GM10248 (cell line): ENCODE results near the gene C13orf42.

Source experiments
- CTCF ChIA-PET: fragments of 300-600 bp; sonication (Branson Sonifier 250); formaldehyde crosslinking; extraction: SDS; loops from one replicate; lab custom pipeline; 2021; ENCODE audit warnings: antibody characterized with exemption; lab: Yijun Ruan, JAX
- POLR2A ChIA-PET: fragments of 350-650 bp; sonication (Branson Sonifier 250); formaldehyde crosslinking; extraction: SDS; loops from one replicate; lab custom pipeline; 2020; ENCODE audit warnings: antibody characterized with exemption; lab: Yijun Ruan, JAX
- DNase-seq: peaks from one replicate; pipeline ENCODE4 v3.0.0; 2012; ENCODE audit errors: extremely low spot score
- TF ChIP-seq, protein P1 (sequence below): IDR thresholded peaks from 2 replicates; pipeline ENCODE4 v1.5.1; 2012; ENCODE audit warnings: mild to moderate bottlenecking, low read depth; ENCODE audit errors: extremely low read depth, missing control alignments, control extremely low read depth

Gene C13orf42

GRCh38 chr13:51044023-51044665 lies 66.9 kb downstream of the C13orf42 start:
- no peak for DNase-seq
- CTCF ChIA-PET, result interaction anchor here (0.9 to 4.8 kb wide), 5 partner anchors 11 to 48 kb away, joined by 3 to 21 read pairs (median 4); no protein-coding TSS in a partner anchor
- TF ChIP-seq, protein P1, sequence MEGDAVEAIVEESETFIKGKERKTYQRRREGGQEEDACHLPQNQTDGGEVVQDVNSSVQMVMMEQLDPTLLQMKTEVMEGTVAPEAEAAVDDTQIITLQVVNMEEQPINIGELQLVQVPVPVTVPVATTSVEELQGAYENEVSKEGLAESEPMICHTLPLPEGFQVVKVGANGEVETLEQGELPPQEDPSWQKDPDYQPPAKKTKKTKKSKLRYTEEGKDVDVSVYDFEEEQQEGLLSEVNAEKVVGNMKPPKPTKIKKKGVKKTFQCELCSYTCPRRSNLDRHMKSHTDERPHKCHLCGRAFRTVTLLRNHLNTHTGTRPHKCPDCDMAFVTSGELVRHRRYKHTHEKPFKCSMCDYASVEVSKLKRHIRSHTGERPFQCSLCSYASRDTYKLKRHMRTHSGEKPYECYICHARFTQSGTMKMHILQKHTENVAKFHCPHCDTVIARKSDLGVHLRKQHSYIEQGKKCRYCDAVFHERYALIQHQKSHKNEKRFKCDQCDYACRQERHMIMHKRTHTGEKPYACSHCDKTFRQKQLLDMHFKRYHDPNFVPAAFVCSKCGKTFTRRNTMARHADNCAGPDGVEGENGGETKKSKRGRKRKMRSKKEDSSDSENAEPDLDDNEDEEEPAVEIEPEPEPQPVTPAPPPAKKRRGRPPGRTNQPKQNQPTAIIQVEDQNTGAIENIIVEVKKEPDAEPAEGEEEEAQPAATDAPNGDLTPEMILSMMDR, result no peak
- POLR2A ChIA-PET, result no interaction called here

GRCh38 chr13:51043310-51043709 lies 67.8 kb downstream of the C13orf42 start:
- DNase-seq, result no peak
- POLR2A ChIA-PET, result no interaction called here
- TF ChIP-seq, protein P1, result no peak
- CTCF ChIA-PET, result interaction anchor here (1.1 to 4.8 kb wide), 3 partner anchors 15 to 27 kb away, joined by 3 to 21 read pairs (median 4); no protein-coding TSS in a partner anchor

DNA sequence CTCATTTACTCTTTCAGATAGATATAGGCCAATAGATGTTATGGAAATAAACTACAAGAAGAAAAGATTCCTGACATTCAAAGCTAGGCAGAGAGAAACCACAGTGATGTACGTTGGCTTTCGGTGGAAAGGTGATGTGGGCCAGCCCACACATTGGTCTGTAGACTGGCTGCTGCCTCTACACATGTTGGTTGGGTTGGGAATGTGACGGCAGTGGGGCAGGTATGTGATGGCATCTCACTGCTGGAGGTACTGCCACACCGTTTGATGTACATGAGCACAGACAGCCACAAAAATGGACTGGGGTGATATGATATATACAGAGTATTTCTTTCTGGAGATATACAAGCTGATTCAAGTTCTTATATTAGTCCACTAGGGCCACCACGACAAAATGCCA lies 69.4 kb downstream of the C13orf42 start:
- CTCF ChIA-PET, result interaction anchor here (4.8 kb wide), 1 partner anchor 28 kb away, joined by 21 read pairs; no protein-coding TSS in a partner anchor
- POLR2A ChIA-PET, result no interaction called here

GRCh38 chr13:51041126-51041525 lies 69.9 kb downstream of the C13orf42 start:
- POLR2A ChIA-PET, result no interaction called here
- TF ChIP-seq, protein P1, result no peak
- DNase-seq, result no peak
- CTCF ChIA-PET, result no interaction called here

More for the DNA sequence above, 69.4 kb downstream of the C13orf42 start:
- TF ChIP-seq, protein P1, result no peak
- DNase-seq, result no peak

GRCh38 chr13:51040431-51040830 lies 70.6 kb downstream of the C13orf42 start:
- POLR2A ChIA-PET, result no interaction called here
- CTCF ChIA-PET, result no interaction called here
- DNase-seq, result no peak
- TF ChIP-seq, protein P1, result no peak

DNA sequence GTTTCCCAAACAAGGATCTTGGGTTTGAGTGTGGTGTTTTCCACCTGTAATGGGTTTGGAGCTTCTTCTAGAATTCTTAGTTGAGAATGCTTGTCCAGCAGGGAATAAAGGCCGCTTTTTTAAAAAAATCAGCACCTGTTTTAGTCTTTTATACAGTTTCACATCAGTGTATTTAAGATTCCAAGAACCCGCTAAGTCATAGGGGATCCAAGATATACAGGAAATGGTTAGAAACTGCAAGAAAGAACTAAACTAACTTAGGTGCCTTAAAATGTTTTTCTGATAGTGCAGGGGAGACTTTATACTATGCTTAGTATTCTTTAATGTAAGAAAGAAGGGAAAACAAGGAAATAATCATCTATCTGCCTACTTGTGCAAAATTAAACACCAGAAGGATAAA lies 74.7 kb downstream of the C13orf42 start:
- no peak for DNase-seq
- CTCF ChIA-PET, result interaction anchor here (0.9 to 1.1 kb wide), 2 partner anchors 30 to 35 kb away, joined by 3 read pairs; no protein-coding TSS in a partner anchor
- TF ChIP-seq, protein P1, result no peak
- POLR2A ChIA-PET, result no interaction called here
